T-helper 1 cell treated with Interleukin-12 subunit alpha and Interleukin-12 subunit beta and Interleukin-4 antibody, amounts not matched to agents 30 μg/mL and 1 μg/mL, for 36 hours (primary cell): ENCODE data around the gene KLHL15.
"Not testable (repeated sequence)": the region's sequence is repeated elsewhere in the genome, so short reads cannot be mapped to it uniquely, and the experiment has no call there.

Experiments
- H3K27ac Mint-ChIP-seq: one replicate; pipeline ENCODE4 v1.8.0; 2021; ENCODE audit warnings: mild to moderate bottlenecking, mixed read lengths
- H3K27me3 Mint-ChIP-seq: one replicate; pipeline ENCODE4 v1.8.0; 2021; ENCODE audit warnings: low read depth, mixed read lengths
- H3K36me3 Mint-ChIP-seq: one replicate; pipeline ENCODE4 v1.8.0; 2021; ENCODE audit warnings: low read depth, mixed read lengths
- H3K4me1 Mint-ChIP-seq: one replicate; pipeline ENCODE4 v1.8.0; 2021; ENCODE audit warnings: low read depth, mixed read lengths
- H3K4me3 Mint-ChIP-seq: one replicate; pipeline ENCODE4 v1.8.0; 2021; ENCODE audit warnings: mild to moderate bottlenecking, moderate library complexity, mixed read lengths
- H3K9me3 Mint-ChIP-seq: one replicate; pipeline ENCODE4 v1.8.0; 2021; ENCODE audit warnings: mixed read lengths

The KLHL15 gene

DNA sequence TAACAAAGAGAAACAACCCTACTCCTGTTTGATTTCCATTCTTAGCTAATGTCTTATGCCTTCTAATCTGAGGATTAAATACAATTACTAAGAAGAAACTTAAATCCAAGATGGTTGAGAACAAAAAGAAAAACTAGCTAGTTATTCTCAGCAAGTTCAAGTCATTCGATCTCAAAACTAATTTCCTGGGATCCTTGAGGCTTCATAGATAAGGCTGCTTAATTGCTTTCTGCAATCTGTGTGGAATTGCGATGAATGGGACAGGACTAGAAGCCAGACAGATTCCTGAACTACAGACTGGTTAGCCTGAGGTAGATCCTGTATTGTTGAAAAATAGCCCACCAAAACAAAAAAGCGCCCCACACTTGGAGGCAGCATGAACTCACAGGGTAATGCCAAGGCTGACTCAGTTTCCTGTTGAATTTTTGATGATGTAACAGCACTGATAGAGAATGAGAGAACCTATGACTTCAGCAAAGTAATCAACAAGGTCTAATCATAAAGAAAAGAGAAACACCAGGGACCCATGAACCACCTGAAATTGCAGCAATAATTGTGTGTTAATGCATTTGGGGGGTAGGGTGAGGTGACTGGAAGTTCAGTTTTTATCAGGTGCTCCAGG lies 33.9 kb downstream of the KLHL15 start:
- Mint-ChIP-seq H3K36me3 (peaks cover 21% of the 10 kb centered on the region), H3K4me3 (no peak overlapping the region), H3K27me3 (no peaks in the 10 kb centered on the region), H3K4me1 (peaks cover 16% of the 10 kb centered on the region), H3K9me3 (no peaks in the 10 kb centered on the region), H3K27ac (no peak overlapping the region)

DNA sequence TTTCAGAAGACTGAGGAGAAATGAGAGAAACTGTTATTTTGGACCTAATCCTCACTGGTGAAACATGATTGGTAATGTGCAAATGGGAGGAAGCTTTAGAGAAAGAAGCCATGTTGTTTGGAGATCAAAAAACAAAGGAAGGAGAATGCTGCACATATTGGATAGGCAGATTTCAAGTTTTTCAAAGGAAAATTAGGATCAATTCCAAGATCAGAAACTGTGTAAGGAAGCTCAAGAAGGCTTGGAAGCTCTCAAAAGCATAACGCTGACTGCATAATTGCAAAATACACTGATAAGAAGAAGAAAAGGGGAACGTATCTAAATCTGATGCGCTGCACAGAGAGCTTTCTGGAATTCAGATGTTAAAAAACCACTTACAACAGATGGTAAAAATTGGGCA lies 34.6 kb downstream of the KLHL15 start:
- Mint-ChIP-seq H3K4me1 (peaks cover 16% of the 10 kb centered on the region), H3K27me3 (no peaks in the 10 kb centered on the region), H3K36me3 (peaks cover 23% of the 10 kb centered on the region), H3K4me3 (no peak overlapping the region), H3K27ac (no peak overlapping the region), H3K9me3 (no peaks in the 10 kb centered on the region)

GRCh38 chrX:23990455-23990854 lies 36.5 kb downstream of the KLHL15 start:
- Mint-ChIP-seq H3K27me3 (no peaks in the 10 kb centered on the region), H3K4me1 (peaks cover 16% of the 10 kb centered on the region), H3K4me3 (no peak overlapping the region), H3K36me3 (peaks cover 27% of the 10 kb centered on the region), H3K27ac (peak overlapping the region; percentile 6), H3K9me3 (no peaks in the 10 kb centered on the region)

GRCh38 chrX:23989689-23990088 lies 37.3 kb downstream of the KLHL15 start:
- no peaks in the 10 kb centered on the region for H3K27me3 Mint-ChIP-seq
- H3K27ac Mint-ChIP-seq = no peak overlapping the region
- H3K36me3 Mint-ChIP-seq = peaks cover 28% of the 10 kb centered on the region
- no peaks in the 10 kb centered on the region for H3K9me3 Mint-ChIP-seq
- H3K4me3 Mint-ChIP-seq = no peak overlapping the region
- peaks cover 15% of the 10 kb centered on the region for H3K4me1 Mint-ChIP-seq

- Mint-ChIP-seq H3K4me1 (peaks cover 2% of the 10 kb centered on the region), H3K9me3 (no peaks in the 10 kb centered on the region), H3K4me3 (no peak overlapping the region), H3K36me3 (peaks cover 16% of the 10 kb centered on the region), H3K27me3 (no peaks in the 10 kb centered on the region), H3K27ac (no peak overlapping the region)
These were observed 44.1 kb downstream of the KLHL15 start for GRCh38 chrX:23982891-23983290.

DNA sequence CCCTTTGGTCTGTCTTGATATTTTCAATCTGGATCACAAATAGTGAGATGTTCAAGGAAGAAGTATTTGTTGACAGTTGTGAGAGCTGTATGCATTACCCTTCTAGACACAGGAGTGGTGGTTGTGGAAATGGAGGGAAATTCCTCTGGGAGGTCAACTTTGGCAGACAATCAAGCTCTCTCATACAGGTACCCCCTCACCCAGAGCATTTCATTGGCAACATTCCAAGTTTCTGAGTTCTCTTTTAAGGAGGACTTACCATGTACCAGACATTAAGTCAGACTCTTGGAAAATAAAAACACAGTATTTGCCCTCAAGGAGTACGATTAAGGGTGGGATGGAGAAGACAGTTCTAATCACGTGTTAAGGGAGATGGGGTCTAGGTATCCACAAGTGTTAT lies 45.3 kb downstream of the KLHL15 start:
- Mint-ChIP-seq H3K4me3 (no peak overlapping the region), H3K4me1 (peaks cover 2% of the 10 kb centered on the region), H3K27me3 (no peaks in the 10 kb centered on the region), H3K36me3 (peaks cover 16% of the 10 kb centered on the region), H3K27ac (no peak overlapping the region), H3K9me3 (no peaks in the 10 kb centered on the region)

DNA sequence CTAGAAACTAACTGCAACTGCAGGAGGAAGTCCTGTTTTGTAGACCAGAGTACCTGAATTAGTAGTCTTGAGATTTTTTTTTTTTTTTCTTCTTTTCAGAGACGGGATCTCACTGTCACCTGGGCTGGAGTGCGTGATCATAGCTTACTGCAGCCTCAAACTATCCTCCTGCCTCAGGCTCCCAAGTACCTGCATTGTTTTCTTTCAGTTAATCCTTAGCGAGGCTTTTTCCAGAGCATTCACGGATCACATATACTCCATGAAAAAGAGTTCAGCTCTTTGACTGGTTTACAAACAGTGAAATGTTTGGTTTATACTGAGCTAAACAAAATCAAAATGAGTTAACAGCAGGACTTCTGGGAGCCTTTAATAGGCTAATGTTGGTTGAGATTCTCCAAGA lies 45.8 kb downstream of the KLHL15 start:
- Mint-ChIP-seq H3K27me3 (no peaks in the 10 kb centered on the region), H3K9me3 (no peaks in the 10 kb centered on the region), H3K27ac (no peak overlapping the region), H3K4me3 (no peak overlapping the region), H3K36me3 (peaks cover 14% of the 10 kb centered on the region), H3K4me1 (peaks cover 2% of the 10 kb centered on the region)

GRCh38 chrX:23980011-23980441 lies 47.0 kb downstream of the KLHL15 start:
- H3K27me3 Mint-ChIP-seq = no peaks in the 10 kb centered on the region
- no peaks in the 10 kb centered on the region for H3K9me3 Mint-ChIP-seq
- peaks cover 2% of the 10 kb centered on the region for H3K4me1 Mint-ChIP-seq
- H3K27ac Mint-ChIP-seq = no peak overlapping the region
- peaks cover 12% of the 10 kb centered on the region for H3K36me3 Mint-ChIP-seq
- no peak overlapping the region for H3K4me3 Mint-ChIP-seq

DNA sequence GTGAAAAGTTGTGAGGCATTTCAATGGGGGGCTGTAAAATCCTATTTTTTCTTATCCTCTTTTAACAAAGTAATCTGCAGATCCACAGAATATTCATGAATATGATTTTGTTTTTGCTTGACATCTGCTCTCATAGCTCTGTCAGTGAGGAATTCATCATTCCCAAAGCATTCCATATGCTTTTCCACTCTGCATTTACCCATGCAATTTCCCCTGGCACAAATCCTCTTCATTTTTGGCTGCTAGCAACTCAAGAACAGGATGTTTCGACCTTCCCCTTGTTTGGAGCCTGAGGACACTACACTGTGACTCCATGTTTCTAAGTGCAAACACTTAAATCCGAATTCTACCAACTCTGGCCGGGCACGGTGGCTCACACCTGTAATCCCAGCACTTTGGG lies 48.5 kb downstream of the KLHL15 start:
- H3K27me3 Mint-ChIP-seq = no peaks in the 10 kb centered on the region
- H3K36me3 Mint-ChIP-seq = peaks cover 10% of the 10 kb centered on the region
- peaks cover 2% of the 10 kb centered on the region for H3K4me1 Mint-ChIP-seq
- H3K9me3 Mint-ChIP-seq = no peaks in the 10 kb centered on the region
- H3K4me3 Mint-ChIP-seq = no peak overlapping the region
- H3K27ac Mint-ChIP-seq = no peak overlapping the region

DNA sequence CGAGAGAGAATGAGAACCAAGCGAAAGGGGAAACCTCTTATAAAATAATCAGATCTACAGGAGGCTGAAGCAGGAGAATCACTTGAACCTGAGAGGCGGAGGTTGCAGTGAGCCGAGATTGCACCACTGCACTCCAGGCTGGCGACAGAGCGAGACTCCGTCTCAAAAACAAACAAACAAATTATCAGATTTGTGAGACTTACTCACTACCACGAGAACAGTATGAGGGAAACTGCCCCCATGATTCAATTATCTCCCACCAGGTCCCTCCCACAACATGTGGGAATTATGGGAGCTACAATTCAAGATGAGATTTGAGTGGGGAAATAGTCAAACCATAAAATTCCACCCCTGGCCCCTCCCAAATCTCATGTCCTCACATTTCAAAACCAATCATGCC lies 61.4 kb downstream of the KLHL15 start:
- not testable (repeated sequence) for H3K9me3 Mint-ChIP-seq, H3K4me1 Mint-ChIP-seq, H3K27ac Mint-ChIP-seq, H3K36me3 Mint-ChIP-seq, H3K27me3 Mint-ChIP-seq, H3K4me3 Mint-ChIP-seq

DNA sequence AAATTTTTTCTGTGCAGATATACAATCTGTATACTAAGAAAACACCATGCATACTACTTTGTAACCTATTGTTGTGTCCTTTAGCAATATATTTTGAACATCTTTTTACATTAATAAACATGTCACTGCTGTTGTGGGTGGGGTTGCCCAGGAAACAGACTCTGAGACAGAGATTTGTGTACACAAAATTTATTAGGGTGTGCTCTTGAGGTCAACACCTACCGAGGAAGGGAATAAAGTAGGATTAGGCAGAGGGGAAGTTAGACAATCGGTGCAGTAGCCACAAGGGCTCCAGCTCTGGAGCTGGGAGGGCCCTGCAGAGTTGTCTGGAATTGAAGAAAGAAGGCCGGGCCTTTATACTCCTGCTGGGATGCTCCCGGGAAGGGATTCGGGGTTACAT lies 62.8 kb downstream of the KLHL15 start:
- H3K4me1 Mint-ChIP-seq = peaks cover 8% of the 10 kb centered on the region
- no peaks in the 10 kb centered on the region for H3K27me3 Mint-ChIP-seq
- H3K4me3 Mint-ChIP-seq = no peak overlapping the region
- no peaks in the 10 kb centered on the region for H3K36me3 Mint-ChIP-seq
- no peaks in the 10 kb centered on the region for H3K9me3 Mint-ChIP-seq
- H3K27ac Mint-ChIP-seq = no peak overlapping the region

GRCh38 chrX:23959781-23960180 lies 67.2 kb downstream of the KLHL15 start:
- H3K4me1 Mint-ChIP-seq = peaks cover 8% of the 10 kb centered on the region
- no peak overlapping the region for H3K4me3 Mint-ChIP-seq
- H3K9me3 Mint-ChIP-seq = no peaks in the 10 kb centered on the region
- peak overlapping the region; percentile 79 for H3K27ac Mint-ChIP-seq
- H3K27me3 Mint-ChIP-seq = no peaks in the 10 kb centered on the region
- no peaks in the 10 kb centered on the region for H3K36me3 Mint-ChIP-seq

DNA sequence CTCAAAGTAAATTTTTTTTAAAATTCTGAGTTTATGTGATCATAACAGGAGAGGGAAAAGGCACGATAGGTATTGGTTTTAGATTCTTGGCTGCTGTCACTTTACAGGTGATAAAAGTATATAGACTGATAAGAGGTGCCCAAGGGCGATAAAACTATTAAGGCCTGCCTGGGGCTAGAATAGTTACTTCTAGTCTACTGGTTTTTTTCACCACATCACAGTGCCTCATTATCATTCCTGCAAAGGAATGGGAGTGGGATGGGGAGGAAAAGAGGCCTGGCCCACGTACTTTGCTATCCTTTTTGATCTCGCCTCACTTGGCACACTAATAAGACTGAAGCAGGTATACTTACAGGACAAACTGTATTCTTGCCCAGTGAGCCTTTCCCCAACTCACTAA lies 72.6 kb downstream of the KLHL15 start:
- no peaks in the 10 kb centered on the region for H3K27me3 Mint-ChIP-seq
- peaks cover 17% of the 10 kb centered on the region for H3K4me1 Mint-ChIP-seq
- no peaks in the 10 kb centered on the region for H3K9me3 Mint-ChIP-seq
- peak overlapping the region; percentile 57 for H3K27ac Mint-ChIP-seq
- peaks cover 1% of the 10 kb centered on the region for H3K36me3 Mint-ChIP-seq
- H3K4me3 Mint-ChIP-seq = no peak overlapping the region

DNA sequence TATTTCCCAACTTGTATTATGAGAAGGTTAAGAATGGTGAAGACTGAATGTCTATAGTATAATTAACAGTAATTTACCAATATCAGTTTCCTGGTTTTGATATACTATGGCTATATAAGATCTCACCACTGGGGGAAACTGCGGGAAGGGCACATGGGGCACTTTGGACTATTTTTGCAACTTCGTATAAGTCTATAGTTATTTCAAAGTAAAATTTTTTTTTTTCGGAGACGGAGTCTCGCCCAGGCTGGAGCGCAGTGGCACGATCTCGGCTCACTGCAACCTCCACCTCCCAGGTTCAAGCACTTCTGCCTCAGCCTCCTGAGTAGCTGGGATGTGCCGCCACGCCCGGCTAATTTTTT lies 73.1 kb downstream of the KLHL15 start:
- Mint-ChIP-seq H3K27ac (peak overlapping the region; percentile 94), H3K4me1 (peaks cover 14% of the 10 kb centered on the region), H3K4me3 (peak overlapping the region; percentile 86), H3K36me3 (peaks cover 1% of the 10 kb centered on the region), H3K9me3 (no peaks in the 10 kb centered on the region), H3K27me3 (no peaks in the 10 kb centered on the region)

- H3K4me1 Mint-ChIP-seq = peaks cover 15% of the 10 kb centered on the region
- H3K27ac Mint-ChIP-seq = peak overlapping the region; percentile 94
- H3K9me3 Mint-ChIP-seq = no peaks in the 10 kb centered on the region
- no peaks in the 10 kb centered on the region for H3K27me3 Mint-ChIP-seq
- peaks cover 1% of the 10 kb centered on the region for H3K36me3 Mint-ChIP-seq
- peak overlapping the region; percentile 86 for H3K4me3 Mint-ChIP-seq
These were observed 73.7 kb downstream of the KLHL15 start for GRCh38 chrX:23952984-23953907.
